GM21423 (cell line): ENCODE results near the gene IMPG2.

ENCODE experiments used
- ATAC-seq: cut with Tn5 transposase; IDR thresholded peaks from one replicate; pipeline ENCODE4 v1.9.1; 2021; ENCODE audit warnings: mild to moderate bottlenecking, moderate library complexity; ENCODE audit not compliant: unreplicated experiment

Gene IMPG2

DNA sequence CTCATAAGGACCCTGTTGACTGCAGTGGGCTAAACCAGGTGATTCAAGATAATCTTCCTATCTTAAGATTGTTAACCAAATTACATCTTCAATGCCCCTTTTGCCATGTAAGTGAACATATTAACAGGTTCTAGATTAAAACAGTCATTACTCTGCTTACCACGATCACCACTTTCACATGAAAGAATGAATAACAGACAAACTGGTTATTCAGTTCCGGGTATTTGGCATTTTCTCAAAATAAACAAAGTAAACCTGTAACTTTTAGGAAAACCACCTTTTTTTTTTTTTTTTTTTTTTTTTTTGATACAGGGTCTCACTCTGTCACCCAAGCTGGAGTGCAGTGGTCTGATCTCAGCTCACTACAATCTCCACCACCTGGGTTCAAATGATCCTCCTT is 131.2 kb downstream of the IMPG2 start:
- no peak for ATAC-seq

GRCh38 chr3:101185341-101185740 is 135.0 kb downstream of the IMPG2 start:
- ATAC-seq: no peak

DNA sequence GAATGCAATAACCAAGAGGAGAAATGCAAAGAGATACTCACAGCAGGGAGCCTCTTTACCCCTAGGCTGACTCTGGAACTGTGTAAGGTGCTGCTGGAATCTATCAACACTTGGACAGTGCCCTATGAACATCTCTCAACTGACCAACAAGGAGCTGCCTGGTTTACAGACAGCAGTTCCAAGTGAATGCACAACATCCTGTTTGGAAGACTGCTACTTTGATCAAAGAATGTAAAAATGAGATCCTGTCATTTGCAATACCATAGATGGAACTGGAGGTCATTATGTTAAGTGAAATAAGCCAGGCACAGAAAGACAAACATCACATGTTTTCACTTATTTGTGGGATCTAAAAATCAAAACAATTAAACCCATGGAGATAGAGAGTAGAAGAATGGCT is 136.3 kb downstream of the IMPG2 start:
- ATAC-seq: no peak

GRCh38 chr3:101183151-101183550 is 137.2 kb downstream of the IMPG2 start:
- ATAC-seq: no peak

- ATAC-seq: no peak
These were observed 137.6 kb downstream of the IMPG2 start for GRCh38 chr3:101182734-101183133.

GRCh38 chr3:101181801-101182200 is 138.6 kb downstream of the IMPG2 start:
- no peak for ATAC-seq

GRCh38 chr3:101179637-101180036 is 140.7 kb downstream of the IMPG2 start:
- ATAC-seq: no peak

- ATAC-seq: no peak
These were observed 142.8 kb downstream of the IMPG2 start for GRCh38 chr3:101177577-101177976.
